Gastrocnemius medialis (tissue), 4 donors: ENCODE measurements around the gene SNAPC4. TPM values are rescaled to one million over a fixed set of nuclear protein-coding genes. Genes with fewer than 3 reads are reported as not detected.

ENCODE experiments used
- ATAC-seq, 2 donors: fragments of 150-250 bp; one replicate each; pipeline ENCODE4 v1.9.1; 2016
- DNase-seq, 2 donors: peaks; one replicate each; pipeline ENCODE4 v3.0.0-alpha.2; 2019
- H3K27ac ChIP-seq, 4 donors: fragments of 200-600 bp; sonication (generic); 1 replicate in 1 of 4; 2 replicates in 3 of 4; pipeline ENCODE4 v1.5.1; 2016 to 2018; ENCODE audit warnings: mild to moderate bottlenecking in 2 of 4, moderate library complexity in 1 of 4
- H3K27me3 ChIP-seq, 3 donors: fragments of 200-600 bp; sonication (generic) in 2 of 3; 1 replicate in 1 of 3; 2 replicates in 2 of 3; pipeline versions ENCODE4 v1.5.1 to v1.6.0; 2016 to 2019; ENCODE audit warnings: mild to moderate bottlenecking in 1 of 3, moderate library complexity in 1 of 3
- H3K36me3 ChIP-seq, 2 donors: fragments of 200-600 bp; sonication (generic) in 1 of 2; one replicate each; pipeline ENCODE4 v1.5.1; 2017 to 2018
- H3K4me1 ChIP-seq, 2 donors: fragments of 200-600 bp; sonication (generic) in 1 of 2; one replicate each; pipeline ENCODE4 v1.5.1; 2016 to 2017; ENCODE audit warnings: mild to moderate bottlenecking in 2 of 2
- H3K4me3 ChIP-seq, 4 donors: fragments of 200-600 bp; sonication (generic) in 3 of 4; 1 replicate in 1 of 4; 2 replicates in 3 of 4; pipeline ENCODE4 v1.5.1; 2016 to 2019; ENCODE audit warnings: mild to moderate bottlenecking in 2 of 4
- H3K9me3 ChIP-seq, 3 donors: fragments of 200-600 bp; sonication (generic) in 2 of 3; 1 replicate in 1 of 3; 2 replicates in 2 of 3; pipeline ENCODE4 v1.5.1; 2016 to 2019
- CTCF ChIP-seq, 5 experiments: fragments of 450-650 bp in 3 of 5; fragments of 200-600 bp in 2 of 5; sonication (generic) in 2 of 5; IDR thresholded peaks in 4 of 5; conservative IDR thresholded peaks in 1 of 5; 1 replicate in 4 of 5; 2 replicates in 1 of 5; pipeline ENCODE4 v1.5.1; 2016 to 2019; ENCODE audit warnings: antibody characterized with exemption in 5 of 5, mild to moderate bottlenecking in 3 of 5, moderate library complexity in 3 of 5
- POLR2A ChIP-seq, 2 donors: fragments of 450-650 bp; IDR thresholded peaks; one replicate each; pipeline ENCODE4 v1.6.1; 2017; ENCODE audit warnings: antibody characterized with exemption in 2 of 2, mild to moderate bottlenecking in 2 of 2, moderate library complexity in 2 of 2
- in situ Hi-C, 4 donors: fragments of 200-750 bp; cut with MboI; loops; one replicate each; pipeline versions ENCODE4 v1.15.0 to v1.8.0; 2017; ENCODE audit warnings: low sequenced_read_pairs in 4 of 4
- intact Hi-C: fragments of 100-400 bp; cut with DNase I; formaldehyde crosslinking; loops from one replicate; pipeline ENCODE4 v1.15.1; 2023; ENCODE audit warnings: low total_unique reads
- total RNA-seq, 4 donors: library from RNA; depleted of rRNA; stranded (reverse); fragments of >200 nt; gene quantifications; one replicate each; pipeline versions ENCODE4 v1.1.0 to v1.2.3, GENCODE V29; 2016

The SNAPC4 gene
- total RNA-seq, 4 donors from 2014 or later = 2.3 to 6.0 (median 3.9) TPM

GRCh38 chr9:136371533-136371880 is 28.5 kb downstream of the SNAPC4 start:
- TF ChIP-seq CTCF (IDR thresholded peaks at IDR 0.05 in 4 of 5, conservative IDR thresholded peaks at IDR 0.05 in 1 of 5) (no peak), POLR2A (IDR thresholded peaks at IDR 0.05) (no peak)
- intact Hi-C loops (no loop called here), in situ Hi-C loops (no loop called here)
- Histone ChIP-seq H3K4me3 (no peak overlapping the region), H3K9me3 (no peaks in the 10 kb centered on the region), H3K27ac (no peak overlapping the region), H3K27me3 (peaks cover 0 to 5% (median 0%) of the 10 kb centered on the region in 3 donors), H3K36me3 (no peaks in the 10 kb centered on the region), H3K4me1 (no peaks in the 10 kb centered on the region)
- no peak for DNase-seq
- ATAC-seq = no peak

- no peak for DNase-seq
- Histone ChIP-seq H3K36me3 (no peaks in the 10 kb centered on the region), H3K27ac (no peak overlapping the region), H3K4me1 (no peaks in the 10 kb centered on the region), H3K4me3 (no peak overlapping the region), H3K9me3 (no peaks in the 10 kb centered on the region), H3K27me3 (peaks cover 0 to 5% (median 0%) of the 10 kb centered on the region in 3 donors)
- TF ChIP-seq CTCF (IDR thresholded peaks at IDR 0.05 in 4 of 5, conservative IDR thresholded peaks at IDR 0.05 in 1 of 5) (no peak), POLR2A (IDR thresholded peaks at IDR 0.05) (no peak)
- intact Hi-C loops = no loop called here
- no peak for ATAC-seq
- in situ Hi-C loops = no loop called here
Measured at GRCh38 chr9:136370687-136371532, 29.1 kb downstream of the SNAPC4 start.

- in situ Hi-C loops (no loop called here), intact Hi-C loops (no loop called here)
- H3K27ac ChIP-seq = no peak overlapping the region
- ATAC-seq = no peak
- H3K36me3 ChIP-seq = no peaks in the 10 kb centered on the region
- no peak overlapping the region for H3K4me3 ChIP-seq
- H3K4me1 ChIP-seq = no peaks in the 10 kb centered on the region
- TF ChIP-seq CTCF (IDR thresholded peaks at IDR 0.05 in 4 of 5, conservative IDR thresholded peaks at IDR 0.05 in 1 of 5) (no peak), POLR2A (IDR thresholded peaks at IDR 0.05) (no peak)
- H3K27me3 ChIP-seq = peaks cover 0 to 5% (median 0%) of the 10 kb centered on the region in 3 donors
- DNase-seq = no peak
- H3K9me3 ChIP-seq = no peaks in the 10 kb centered on the region
Measured at GRCh38 chr9:136370037-136370436, 29.9 kb downstream of the SNAPC4 start.

- intact Hi-C loops = no loop called here
- peaks cover 5 to 7% of the 10 kb centered on the region in 2 donors for H3K4me1 ChIP-seq
- in situ Hi-C loops = no loop called here
- no peak overlapping the region for H3K4me3 ChIP-seq
- H3K9me3 ChIP-seq = no peaks in the 10 kb centered on the region
- no peak overlapping the region for H3K27ac ChIP-seq
- ATAC-seq (no peak), DNase-seq (no peak)
- H3K27me3 ChIP-seq = peaks cover 0 to 5% (median 0%) of the 10 kb centered on the region in 3 donors
- H3K36me3 ChIP-seq = no peaks in the 10 kb centered on the region
- no peak for TF ChIP-seq POLR2A (IDR thresholded peaks at IDR 0.05)
- TF ChIP-seq CTCF (IDR thresholded peaks at IDR 0.05 in 4 of 5, conservative IDR thresholded peaks at IDR 0.05 in 1 of 5) = no peak
Measured at GRCh38 chr9:136368190-136368589, 31.8 kb downstream of the SNAPC4 start.
